WTC11 (cell line): Measurements from ENCODE around the gene WDR19.

ENCODE experiments used
- CTCF ChIP-seq: fragments of 200-600 bp; IDR thresholded peaks from 2 replicates; pipeline ENCODE4 v1.8.0; 2022; ENCODE audit warnings: antibody characterized with exemption
- E2F4 ChIP-seq: sonication (generic); formaldehyde crosslinking; IDR thresholded peaks from 2 replicates; pipeline ENCODE4 v1.8.1; 2022; ENCODE audit warnings: low read depth, mild to moderate bottlenecking, moderate library complexity, missing genetic modification reagents, borderline replicate concordance
- ESRRA ChIP-seq: sonication (generic); formaldehyde crosslinking; IDR thresholded peaks from 2 replicates; pipeline ENCODE4 v1.8.1; 2022; ENCODE audit warnings: mild to moderate bottlenecking, missing genetic modification reagents, borderline replicate concordance
- FOXP1 ChIP-seq: sonication (generic); formaldehyde crosslinking; IDR thresholded peaks from 2 replicates; pipeline ENCODE4 v1.8.0; 2022; ENCODE audit warnings: missing genetic modification reagents, mild to moderate bottlenecking, moderate library complexity, borderline replicate concordance
- GRHL2 ChIP-seq: fragments of 250-450 bp; sonication (Bioruptor Pico); IDR thresholded peaks from 2 replicates; pipeline ENCODE4 v1.8.0; 2022; ENCODE audit warnings: mild to moderate bottlenecking, moderate library complexity; ENCODE audit not compliant: insufficient replicate concordance, severe bottlenecking
- NFATC4 ChIP-seq: fragments of 250-450 bp; sonication (Bioruptor Pico); IDR thresholded peaks from 2 replicates; pipeline ENCODE4 v1.9.0; 2021; ENCODE audit warnings: mild to moderate bottlenecking
- NR2C2 ChIP-seq: sonication (generic); formaldehyde crosslinking; IDR thresholded peaks from 2 replicates; pipeline ENCODE4 v1.8.0; 2022; ENCODE audit warnings: mild to moderate bottlenecking, missing genetic modification reagents
- SP1 ChIP-seq: sonication (generic); formaldehyde crosslinking; conservative IDR thresholded peaks from 2 replicates; pipeline ENCODE4 v1.8.1; 2022; ENCODE audit warnings: missing genetic modification reagents
- TP53 ChIP-seq: sonication (generic); formaldehyde crosslinking; IDR thresholded peaks from 2 replicates; pipeline ENCODE4 v1.8.1; 2023; ENCODE audit warnings: mild to moderate bottlenecking, missing genetic modification reagents
- TF ChIP-seq, protein P1 (sequence below): sonication (generic); formaldehyde crosslinking; IDR thresholded peaks from 2 replicates; pipeline ENCODE4 v1.8.1; 2022; ENCODE audit warnings: low read depth, missing genetic modification reagents, borderline replicate concordance
- TF ChIP-seq, protein P2 (sequence below): sonication (generic); formaldehyde crosslinking; IDR thresholded peaks from 2 replicates; pipeline ENCODE4 v1.8.1; 2023; ENCODE audit warnings: mild to moderate bottlenecking, missing genetic modification reagents, moderate library complexity
- TF ChIP-seq, protein P3 (sequence below): sonication (generic); formaldehyde crosslinking; conservative IDR thresholded peaks from 2 replicates; pipeline ENCODE4 v1.8.1; 2022; ENCODE audit warnings: mild to moderate bottlenecking, missing genetic modification reagents
- TF ChIP-seq, protein P4 (sequence below): sonication (generic); formaldehyde crosslinking; IDR thresholded peaks from 2 replicates; pipeline ENCODE4 v1.8.0; 2022; ENCODE audit warnings: mild to moderate bottlenecking, missing genetic modification reagents

DNA sequence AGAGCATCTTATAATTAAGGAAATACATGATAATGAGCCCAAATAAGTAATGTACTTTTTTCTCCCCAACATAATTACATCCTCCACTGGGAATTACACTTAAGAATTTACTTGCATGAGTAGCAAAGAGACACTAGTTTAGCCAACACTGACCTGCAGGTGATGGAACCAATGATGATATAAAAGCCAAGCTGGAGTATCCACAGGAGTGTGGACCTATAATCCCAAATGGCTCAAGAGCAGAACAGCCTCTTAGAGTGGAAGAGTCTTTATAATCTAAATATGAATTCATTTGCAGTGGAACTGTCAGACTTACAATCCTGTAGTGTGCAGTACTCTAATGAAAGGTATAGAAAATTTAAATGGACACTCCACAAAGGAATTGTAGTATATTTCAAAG is 22.2 kb downstream of the WDR19 start:
- TF ChIP-seq CTCF, result no peak
- TF ChIP-seq, protein P1, sequence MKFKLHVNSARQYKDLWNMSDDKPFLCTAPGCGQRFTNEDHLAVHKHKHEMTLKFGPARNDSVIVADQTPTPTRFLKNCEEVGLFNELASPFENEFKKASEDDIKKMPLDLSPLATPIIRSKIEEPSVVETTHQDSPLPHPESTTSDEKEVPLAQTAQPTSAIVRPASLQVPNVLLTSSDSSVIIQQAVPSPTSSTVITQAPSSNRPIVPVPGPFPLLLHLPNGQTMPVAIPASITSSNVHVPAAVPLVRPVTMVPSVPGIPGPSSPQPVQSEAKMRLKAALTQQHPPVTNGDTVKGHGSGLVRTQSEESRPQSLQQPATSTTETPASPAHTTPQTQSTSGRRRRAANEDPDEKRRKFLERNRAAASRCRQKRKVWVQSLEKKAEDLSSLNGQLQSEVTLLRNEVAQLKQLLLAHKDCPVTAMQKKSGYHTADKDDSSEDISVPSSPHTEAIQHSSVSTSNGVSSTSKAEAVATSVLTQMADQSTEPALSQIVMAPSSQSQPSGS (CRISPR knock-in tag), result no peak
- TF ChIP-seq, protein P2, sequence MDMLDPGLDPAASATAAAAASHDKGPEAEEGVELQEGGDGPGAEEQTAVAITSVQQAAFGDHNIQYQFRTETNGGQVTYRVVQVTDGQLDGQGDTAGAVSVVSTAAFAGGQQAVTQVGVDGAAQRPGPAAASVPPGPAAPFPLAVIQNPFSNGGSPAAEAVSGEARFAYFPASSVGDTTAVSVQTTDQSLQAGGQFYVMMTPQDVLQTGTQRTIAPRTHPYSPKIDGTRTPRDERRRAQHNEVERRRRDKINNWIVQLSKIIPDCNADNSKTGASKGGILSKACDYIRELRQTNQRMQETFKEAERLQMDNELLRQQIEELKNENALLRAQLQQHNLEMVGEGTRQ (CRISPR knock-in tag), result no peak
- TF ChIP-seq GRHL2 (CRISPR knock-in tag), result no peak
- TF ChIP-seq NR2C2 (CRISPR knock-in tag), result no peak
- TF ChIP-seq, protein P3, sequence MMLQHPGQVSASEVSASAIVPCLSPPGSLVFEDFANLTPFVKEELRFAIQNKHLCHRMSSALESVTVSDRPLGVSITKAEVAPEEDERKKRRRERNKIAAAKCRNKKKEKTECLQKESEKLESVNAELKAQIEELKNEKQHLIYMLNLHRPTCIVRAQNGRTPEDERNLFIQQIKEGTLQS, result no peak
- no peak for TF ChIP-seq SP1 (CRISPR knock-in tag)
- no peak for TF ChIP-seq FOXP1
- TF ChIP-seq NFATC4 (CRISPR knock-in tag), result no peak
- TF ChIP-seq, protein P4, sequence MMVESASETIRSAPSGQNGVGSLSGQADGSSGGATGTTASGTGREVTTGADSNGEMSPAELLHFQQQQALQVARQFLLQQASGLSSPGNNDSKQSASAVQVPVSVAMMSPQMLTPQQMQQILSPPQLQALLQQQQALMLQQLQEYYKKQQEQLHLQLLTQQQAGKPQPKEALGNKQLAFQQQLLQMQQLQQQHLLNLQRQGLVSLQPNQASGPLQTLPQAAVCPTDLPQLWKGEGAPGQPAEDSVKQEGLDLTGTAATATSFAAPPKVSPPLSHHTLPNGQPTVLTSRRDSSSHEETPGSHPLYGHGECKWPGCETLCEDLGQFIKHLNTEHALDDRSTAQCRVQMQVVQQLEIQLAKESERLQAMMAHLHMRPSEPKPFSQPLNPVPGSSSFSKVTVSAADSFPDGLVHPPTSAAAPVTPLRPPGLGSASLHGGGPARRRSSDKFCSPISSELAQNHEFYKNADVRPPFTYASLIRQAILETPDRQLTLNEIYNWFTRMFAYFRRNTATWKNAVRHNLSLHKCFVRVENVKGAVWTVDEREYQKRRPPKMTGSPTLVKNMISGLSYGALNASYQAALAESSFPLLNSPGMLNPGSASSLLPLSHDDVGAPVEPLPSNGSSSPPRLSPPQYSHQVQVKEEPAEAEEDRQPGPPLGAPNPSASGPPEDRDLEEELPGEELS (CRISPR knock-in tag), result no peak
- no peak for TF ChIP-seq TP53
- TF ChIP-seq E2F4 (CRISPR knock-in tag), result no peak
- TF ChIP-seq ESRRA (CRISPR knock-in tag), result no peak
